ENCODE results near the gene PDCL3. TPM values are rescaled to one million over a fixed set of nuclear protein-coding genes. Genes with fewer than 3 reads are reported as not detected.

Gene PDCL3
- total RNA-seq, 2 donors from 2014 or later: 40.3 to 46.1 TPM

DNA sequence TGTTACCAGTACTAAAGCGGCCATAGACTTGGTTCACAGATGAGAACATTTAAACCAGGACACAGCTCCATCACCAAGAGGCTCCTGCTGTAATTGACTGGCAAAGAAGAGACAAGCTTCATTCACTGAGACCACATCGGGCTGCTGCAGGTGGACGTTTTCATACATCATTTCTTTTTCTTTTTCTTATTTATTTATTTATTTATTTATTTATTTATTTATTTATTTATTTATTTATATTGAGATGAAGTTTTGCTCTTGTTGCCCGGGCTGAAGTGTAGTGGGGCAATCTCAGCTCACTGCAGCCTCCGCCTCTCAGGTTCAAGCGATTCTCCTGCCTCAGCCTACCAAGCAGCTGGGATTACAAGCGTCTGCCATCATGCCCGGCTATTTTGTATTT lies 33.6 kb upstream of the PDCL3 start:
- Histone ChIP-seq H3K9me3 (ENCODE audit: control insufficient read depth, low read length) (no peaks in the 10 kb centered on the region), H3K36me3 (ENCODE audit: control insufficient read depth, insufficient read depth, low read length) (no peaks in the 10 kb centered on the region), H3K27me3 (ENCODE audit: control insufficient read depth, insufficient read depth, low read length, poor library complexity, severe bottlenecking) (no peaks in the 10 kb centered on the region), H3K4me1 (ENCODE audit: control insufficient read depth, insufficient read depth, low read length) (no peaks in the 10 kb centered on the region), H3K9ac (ENCODE audit: extremely low read depth, low read length, poor library complexity, severe bottlenecking) (no peak overlapping the region), H3K4me3 (ENCODE audit: low read length) (no peak overlapping the region), H3K27ac (ENCODE audit: low read depth, low read length) (no peak overlapping the region)
- H3K27ac Mint-ChIP-seq: no peak overlapping the region
- H3K36me3 Mint-ChIP-seq (ENCODE audit: low read depth): no peaks in the 10 kb centered on the region
- no peaks in the 10 kb centered on the region for H3K27me3 Mint-ChIP-seq (ENCODE audit: insufficient read depth)
- no peak overlapping the region for H3K4me3 Mint-ChIP-seq
- 91 to 96% methylated on average over 5 to 7 of the region's 8 CpGs for WGBS, 2 experiments (ENCODE audit: insufficient coverage in 1 of 2, insufficient read length in 1 of 2)
- DNase-seq: no peak
- no peaks in the 10 kb centered on the region for H3K4me1 Mint-ChIP-seq
- TF ChIP-seq, protein P1, sequence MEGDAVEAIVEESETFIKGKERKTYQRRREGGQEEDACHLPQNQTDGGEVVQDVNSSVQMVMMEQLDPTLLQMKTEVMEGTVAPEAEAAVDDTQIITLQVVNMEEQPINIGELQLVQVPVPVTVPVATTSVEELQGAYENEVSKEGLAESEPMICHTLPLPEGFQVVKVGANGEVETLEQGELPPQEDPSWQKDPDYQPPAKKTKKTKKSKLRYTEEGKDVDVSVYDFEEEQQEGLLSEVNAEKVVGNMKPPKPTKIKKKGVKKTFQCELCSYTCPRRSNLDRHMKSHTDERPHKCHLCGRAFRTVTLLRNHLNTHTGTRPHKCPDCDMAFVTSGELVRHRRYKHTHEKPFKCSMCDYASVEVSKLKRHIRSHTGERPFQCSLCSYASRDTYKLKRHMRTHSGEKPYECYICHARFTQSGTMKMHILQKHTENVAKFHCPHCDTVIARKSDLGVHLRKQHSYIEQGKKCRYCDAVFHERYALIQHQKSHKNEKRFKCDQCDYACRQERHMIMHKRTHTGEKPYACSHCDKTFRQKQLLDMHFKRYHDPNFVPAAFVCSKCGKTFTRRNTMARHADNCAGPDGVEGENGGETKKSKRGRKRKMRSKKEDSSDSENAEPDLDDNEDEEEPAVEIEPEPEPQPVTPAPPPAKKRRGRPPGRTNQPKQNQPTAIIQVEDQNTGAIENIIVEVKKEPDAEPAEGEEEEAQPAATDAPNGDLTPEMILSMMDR (conservative IDR thresholded peaks at IDR 0.05): no peak
- H3K9me3 Mint-ChIP-seq: peaks cover 4% of the 10 kb centered on the region

DNA sequence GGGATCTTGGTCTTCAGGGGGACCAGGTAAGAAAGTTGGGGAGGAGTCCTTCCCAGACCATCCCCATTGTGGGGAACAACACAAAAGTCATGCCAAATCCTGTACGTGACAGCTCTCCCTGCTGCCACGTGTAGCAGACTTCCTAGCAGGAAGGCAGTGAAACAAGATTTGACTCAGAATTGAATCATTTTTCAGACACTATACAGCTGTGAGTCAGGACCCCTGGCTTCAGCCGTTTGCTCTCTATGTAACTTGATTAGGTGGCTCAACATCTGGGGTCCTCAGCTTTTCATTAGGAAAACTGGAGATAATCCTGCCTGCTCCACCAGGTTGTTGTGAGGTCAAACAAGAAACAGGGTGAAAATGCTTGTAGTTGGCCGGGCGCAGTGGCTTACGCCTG lies 32.9 kb upstream of the PDCL3 start:
- H3K27ac ChIP-seq (ENCODE audit: low read depth, low read length): no peak overlapping the region
- H3K9me3 ChIP-seq (ENCODE audit: control insufficient read depth, low read length): no peaks in the 10 kb centered on the region
- H3K27ac Mint-ChIP-seq: no peak overlapping the region
- H3K36me3 ChIP-seq (ENCODE audit: control insufficient read depth, insufficient read depth, low read length): no peaks in the 10 kb centered on the region
- 78 to 95% methylated on average over 6 of the region's 6 CpGs for WGBS, 2 experiments (ENCODE audit: insufficient coverage in 1 of 2, insufficient read length in 1 of 2)
- no peaks in the 10 kb centered on the region for H3K27me3 ChIP-seq (ENCODE audit: control insufficient read depth, insufficient read depth, low read length, poor library complexity, severe bottlenecking)
- H3K36me3 Mint-ChIP-seq (ENCODE audit: low read depth): no peaks in the 10 kb centered on the region
- DNase-seq: no peak
- peaks cover 4% of the 10 kb centered on the region for H3K9me3 Mint-ChIP-seq
- no peak overlapping the region for H3K4me3 Mint-ChIP-seq
- H3K4me3 ChIP-seq (ENCODE audit: low read length): no peak overlapping the region
- H3K4me1 Mint-ChIP-seq: no peaks in the 10 kb centered on the region
- H3K4me1 ChIP-seq (ENCODE audit: control insufficient read depth, insufficient read depth, low read length): no peaks in the 10 kb centered on the region
- no peak overlapping the region for H3K9ac ChIP-seq (ENCODE audit: extremely low read depth, low read length, poor library complexity, severe bottlenecking)
- TF ChIP-seq, protein P1 (conservative IDR thresholded peaks at IDR 0.05): no peak
- no peaks in the 10 kb centered on the region for H3K27me3 Mint-ChIP-seq (ENCODE audit: insufficient read depth)

DNA sequence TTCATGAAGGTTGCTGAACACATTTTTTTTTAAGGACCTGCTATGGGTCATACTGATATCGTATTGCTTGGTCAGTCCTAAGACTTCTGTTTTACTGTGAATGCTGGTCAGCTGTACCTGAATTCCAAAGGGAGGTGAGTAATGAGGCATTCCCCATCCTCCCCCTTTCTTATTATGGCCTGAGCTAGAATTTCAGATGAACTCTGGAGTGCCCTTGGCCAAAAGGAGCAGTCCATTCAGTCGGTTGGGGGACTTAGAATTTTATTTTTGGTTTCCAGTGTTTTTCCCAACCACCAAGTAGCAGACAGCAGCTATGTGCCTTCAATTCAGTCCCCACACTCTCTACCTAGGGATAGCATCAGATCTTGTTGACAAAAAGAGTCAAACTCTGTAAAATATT lies 26.9 kb upstream of the PDCL3 start:
- no peaks in the 10 kb centered on the region for H3K4me1 Mint-ChIP-seq
- 86 to 100% methylated on average over 1 to 2 of the region's 2 CpGs for WGBS, 2 experiments (ENCODE audit: insufficient coverage in 1 of 2, insufficient read length in 1 of 2)
- H3K9me3 ChIP-seq (ENCODE audit: control insufficient read depth, low read length): no peaks in the 10 kb centered on the region

More for the DNA sequence above, 26.9 kb upstream of the PDCL3 start:
- Mint-ChIP-seq H3K36me3 (ENCODE audit: low read depth) (no peaks in the 10 kb centered on the region), H3K4me3 (no peak overlapping the region), H3K9me3 (peaks cover 5% of the 10 kb centered on the region), H3K27me3 (ENCODE audit: insufficient read depth) (no peaks in the 10 kb centered on the region), H3K27ac (no peak overlapping the region)
- no peaks in the 10 kb centered on the region for H3K27me3 ChIP-seq (ENCODE audit: control insufficient read depth, insufficient read depth, low read length, poor library complexity, severe bottlenecking)
- H3K27ac ChIP-seq (ENCODE audit: low read depth, low read length): no peak overlapping the region
- H3K36me3 ChIP-seq (ENCODE audit: control insufficient read depth, insufficient read depth, low read length): no peaks in the 10 kb centered on the region
- no peak overlapping the region for H3K4me3 ChIP-seq (ENCODE audit: low read length)
- DNase-seq: no peak
- TF ChIP-seq, protein P1 (conservative IDR thresholded peaks at IDR 0.05): no peak
- H3K4me1 ChIP-seq (ENCODE audit: control insufficient read depth, insufficient read depth, low read length): no peaks in the 10 kb centered on the region
- no peak overlapping the region for H3K9ac ChIP-seq (ENCODE audit: extremely low read depth, low read length, poor library complexity, severe bottlenecking)

All from endodermal cell (in vitro differentiated cells).